CD4-positive, alpha-beta T cell treated with Interferon gamma for 1 hour (primary cell): ENCODE measurements around the gene DPM3.
A peak's percentile ranks its signal among the peaks of the same experiment; 100 is the strongest.
"Not testable (repeated sequence)": the region's sequence is repeated elsewhere in the genome, so short reads cannot be mapped to it uniquely, and the experiment has no call there.

Source experiments
- DNase-seq: peaks from one replicate; pipeline ENCODE4 v3.0.0-alpha.2; 2020

The DPM3 gene

GRCh38 chr1:155174324-155175280 lies 34.3 kb upstream of the DPM3 start:
- peak; percentile 64 for DNase-seq

- DNase-seq = peak; percentile 67
These were observed 33.4 kb upstream of the DPM3 start, which contains the start of gene TRIM46 for GRCh38 chr1:155173478-155174323. TRIM46 (plus strand) TSS chr1:155173849; CDS start chr1:155173967, 118 bp downstream.

GRCh38 chr1:155172732-155173477 lies 32.6 kb upstream of the DPM3 start, which contains the start of gene KRTCAP2:
KRTCAP2 (minus strand) TSS chr1:155173304; CDS start chr1:155173224, 80 bp downstream.
- DNase-seq = peak; percentile 96

GRCh38 chr1:155171836-155172731 lies 31.8 kb upstream of the DPM3 start:
- DNase-seq = no peak

- DNase-seq = no peak
These were observed 30.5 kb upstream of the DPM3 start for GRCh38 chr1:155170806-155171205.

- DNase-seq = no peak
These were observed 29.9 kb upstream of the DPM3 start for GRCh38 chr1:155170101-155170785.

GRCh38 chr1:155169541-155169940 lies 29.2 kb upstream of the DPM3 start:
- no peak for DNase-seq

GRCh38 chr1:155168456-155169210 lies 28.3 kb upstream of the DPM3 start:
- no peak for DNase-seq

GRCh38 chr1:155168105-155168445 lies 27.7 kb upstream of the DPM3 start:
- not testable (repeated sequence) for DNase-seq

- DNase-seq = peak; percentile 83
These were observed 27.1 kb upstream of the DPM3 start for GRCh38 chr1:155167166-155168104.

- DNase-seq = no peak
These were observed 26.3 kb upstream of the DPM3 start for GRCh38 chr1:155166471-155167165.

GRCh38 chr1:155166051-155166470 lies 25.7 kb upstream of the DPM3 start:
- DNase-seq = no peak

GRCh38 chr1:155164625-155165024 lies 24.3 kb upstream of the DPM3 start:
- not testable (repeated sequence) for DNase-seq

GRCh38 chr1:155163785-155164184 lies 23.5 kb upstream of the DPM3 start:
- DNase-seq = not testable (repeated sequence)

GRCh38 chr1:155162631-155163030 lies 22.3 kb upstream of the DPM3 start:
- not testable (repeated sequence) for DNase-seq

GRCh38 chr1:155160128-155160527 lies 19.8 kb upstream of the DPM3 start:
- DNase-seq = no peak

- no peak for DNase-seq
These were observed 18.7 kb upstream of the DPM3 start for GRCh38 chr1:155158991-155159390.

GRCh38 chr1:155155996-155156643 lies 15.8 kb upstream of the DPM3 start:
- not testable (repeated sequence) for DNase-seq
